Iris pigment epithelial cell (primary cell): ENCODE data around the gene THBS3.
"Not testable (repeated sequence)": the region's sequence is repeated elsewhere in the genome, so short reads cannot be mapped to it uniquely, and the experiment has no call there.

Source experiments
- DNase-seq: peaks from one replicate; pipeline ENCODE4 v3.0.0-alpha.2; 2011; ENCODE audit warnings: low read depth

THBS3 gene

DNA sequence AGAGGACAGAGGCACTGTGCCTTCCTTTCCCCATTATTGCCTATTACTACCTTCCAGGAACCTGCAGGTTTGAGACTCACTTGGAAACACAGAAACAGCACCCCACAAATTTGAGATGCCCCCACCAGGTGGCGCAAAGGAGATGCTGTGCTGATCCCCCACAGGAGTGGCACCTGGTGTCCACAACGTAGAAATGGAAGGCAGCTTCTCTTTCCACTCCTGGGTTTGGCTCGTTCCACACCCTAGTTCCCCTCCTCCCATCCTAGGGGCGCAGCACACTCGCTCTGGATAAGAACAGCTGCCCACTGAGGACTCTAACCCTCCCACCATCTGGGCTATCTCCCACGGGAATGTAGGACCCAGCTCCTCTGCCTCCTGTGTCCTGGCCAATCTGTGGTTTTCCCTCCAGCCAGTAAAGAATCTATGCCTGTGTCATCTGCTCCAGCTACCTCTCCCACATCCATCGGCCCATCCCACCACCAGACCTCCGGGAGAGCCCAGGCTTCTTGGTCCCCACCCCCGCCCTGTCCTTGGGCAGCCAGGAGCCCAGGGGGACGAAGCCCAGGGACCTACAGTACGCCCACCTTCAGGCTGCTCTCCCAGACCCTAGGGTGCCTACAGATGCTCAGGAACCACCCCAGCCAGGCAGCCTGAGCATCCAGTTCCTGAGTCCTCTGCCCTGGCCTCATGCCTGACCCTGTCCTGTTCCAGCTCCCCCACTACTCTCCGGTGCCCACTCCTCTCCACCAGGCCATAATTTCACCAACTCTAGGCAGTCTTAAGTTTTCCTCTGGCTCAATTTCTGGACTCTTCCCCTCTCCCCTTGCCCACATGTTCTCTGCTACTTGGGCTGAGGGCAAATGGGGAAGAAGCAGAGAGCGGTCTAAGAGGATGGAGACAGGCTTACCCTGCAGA lies 549 bp downstream of the THBS3 start:
- DNase-seq, result peak; percentile 81

DNA sequence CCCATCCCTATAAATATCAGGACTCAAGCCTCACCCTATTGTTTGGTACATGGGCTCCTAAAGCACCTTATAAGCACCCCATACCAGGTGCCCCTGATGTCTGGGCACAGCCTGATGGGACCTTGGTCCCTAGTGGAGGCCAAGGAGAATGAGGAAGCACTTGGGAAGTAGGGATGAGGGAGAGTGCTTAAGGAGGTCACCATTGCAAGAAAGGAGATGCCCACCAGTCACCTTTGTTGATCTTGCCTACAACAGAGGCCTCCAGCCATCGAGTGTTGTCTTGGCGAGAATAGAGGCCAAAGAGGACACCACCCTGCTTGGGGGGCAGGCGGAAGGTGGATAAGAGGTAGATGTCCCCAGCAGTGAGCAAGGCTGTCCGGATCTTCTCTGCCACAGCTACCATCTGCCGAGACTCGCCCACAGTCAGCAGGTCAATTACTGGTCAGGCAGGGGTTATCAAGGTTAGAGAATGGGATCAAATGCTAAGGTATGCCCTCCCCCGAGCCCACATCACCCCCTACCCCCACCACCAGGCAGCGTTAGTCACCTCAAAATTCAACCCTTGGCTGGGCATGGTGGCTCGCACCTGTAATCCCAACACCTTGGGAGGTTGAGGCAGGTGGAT lies 1.6 kb downstream of the THBS3 start:
- no peak for DNase-seq

GRCh38 chr1:155205035-155205434 lies 2.7 kb downstream of the THBS3 start:
- no peak for DNase-seq

GRCh38 chr1:155202731-155203515 lies 4.8 kb downstream of the THBS3 start:
- no peak for DNase-seq

GRCh38 chr1:155202198-155202597 lies 5.5 kb downstream of the THBS3 start:
- DNase-seq, result no peak

DNA sequence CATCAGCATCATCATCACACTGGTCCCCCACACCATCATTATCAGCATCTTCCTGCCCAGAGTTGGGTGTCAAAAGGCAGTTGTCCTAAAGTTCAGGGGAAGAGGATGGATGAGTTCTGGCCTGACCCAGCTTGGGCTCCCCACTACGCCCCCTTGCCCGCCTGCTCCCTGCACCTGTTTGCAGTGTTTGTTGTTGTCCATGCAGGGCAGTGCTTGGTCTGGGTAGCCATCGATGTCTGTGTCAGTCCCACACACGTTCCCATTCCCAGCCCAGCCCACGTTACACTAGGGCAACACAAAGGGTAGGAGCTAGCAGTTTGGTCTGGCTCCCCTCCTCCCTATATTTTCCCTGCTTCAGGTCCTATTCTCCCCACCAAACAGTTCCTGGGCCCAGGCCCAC lies 6.8 kb downstream of the THBS3 start:
- no peak for DNase-seq

DNA sequence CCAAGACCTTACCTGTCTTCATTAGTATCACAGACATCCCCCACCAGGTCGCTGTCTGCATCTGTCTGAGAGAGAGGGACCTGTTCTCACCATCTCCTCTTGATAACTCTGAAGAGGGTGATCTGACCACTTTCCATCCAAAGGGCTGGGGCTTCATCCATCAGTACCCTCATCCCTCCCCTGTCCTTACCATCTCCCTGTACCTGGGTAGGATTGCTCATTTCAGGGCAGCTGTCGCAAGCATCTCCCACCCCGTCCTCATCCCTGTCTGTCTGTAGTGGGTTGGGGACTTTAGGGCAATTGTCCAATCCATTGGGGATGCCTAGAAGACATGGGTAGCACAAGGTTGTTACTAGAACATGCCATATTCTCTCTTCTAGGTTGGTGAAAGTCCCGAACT lies 7.9 kb downstream of the THBS3 start:
- no peak for DNase-seq

GRCh38 chr1:155198547-155198906 lies 9.2 kb downstream of the THBS3 start:
- no peak for DNase-seq

DNA sequence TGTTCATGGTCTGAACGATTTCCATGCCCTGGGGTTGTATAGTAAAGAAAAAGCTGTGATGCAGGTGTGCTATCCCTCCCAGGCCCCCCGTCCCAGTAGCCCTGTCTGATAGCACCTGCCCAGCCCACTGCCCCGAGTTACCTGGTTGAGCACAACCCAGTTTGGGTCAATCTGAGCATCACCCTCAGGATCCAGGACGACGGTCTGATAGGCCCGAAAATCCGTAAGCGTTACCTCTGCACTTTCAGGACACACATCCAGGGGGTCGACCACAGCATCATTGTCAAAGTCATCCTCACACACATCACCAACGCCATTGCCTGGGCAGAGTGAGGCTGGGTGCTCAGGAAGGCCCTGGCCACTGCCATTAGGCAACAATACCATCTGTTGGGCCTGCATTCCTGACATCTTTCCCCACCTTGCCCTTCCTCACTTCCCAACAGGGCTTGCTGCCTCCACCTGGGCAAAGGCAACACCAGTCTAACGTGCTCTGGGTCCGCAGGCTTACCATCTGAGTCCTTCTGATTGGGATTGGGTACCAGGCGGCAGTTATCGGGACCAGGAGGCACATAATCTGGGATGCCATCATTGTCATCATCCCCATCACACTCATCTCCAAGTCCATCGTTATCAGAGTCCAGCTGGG lies 9.7 kb downstream of the THBS3 start:
- DNase-seq, result no peak

GRCh38 chr1:155196893-155197638 lies 10.6 kb downstream of the THBS3 start:
- no peak for DNase-seq

DNA sequence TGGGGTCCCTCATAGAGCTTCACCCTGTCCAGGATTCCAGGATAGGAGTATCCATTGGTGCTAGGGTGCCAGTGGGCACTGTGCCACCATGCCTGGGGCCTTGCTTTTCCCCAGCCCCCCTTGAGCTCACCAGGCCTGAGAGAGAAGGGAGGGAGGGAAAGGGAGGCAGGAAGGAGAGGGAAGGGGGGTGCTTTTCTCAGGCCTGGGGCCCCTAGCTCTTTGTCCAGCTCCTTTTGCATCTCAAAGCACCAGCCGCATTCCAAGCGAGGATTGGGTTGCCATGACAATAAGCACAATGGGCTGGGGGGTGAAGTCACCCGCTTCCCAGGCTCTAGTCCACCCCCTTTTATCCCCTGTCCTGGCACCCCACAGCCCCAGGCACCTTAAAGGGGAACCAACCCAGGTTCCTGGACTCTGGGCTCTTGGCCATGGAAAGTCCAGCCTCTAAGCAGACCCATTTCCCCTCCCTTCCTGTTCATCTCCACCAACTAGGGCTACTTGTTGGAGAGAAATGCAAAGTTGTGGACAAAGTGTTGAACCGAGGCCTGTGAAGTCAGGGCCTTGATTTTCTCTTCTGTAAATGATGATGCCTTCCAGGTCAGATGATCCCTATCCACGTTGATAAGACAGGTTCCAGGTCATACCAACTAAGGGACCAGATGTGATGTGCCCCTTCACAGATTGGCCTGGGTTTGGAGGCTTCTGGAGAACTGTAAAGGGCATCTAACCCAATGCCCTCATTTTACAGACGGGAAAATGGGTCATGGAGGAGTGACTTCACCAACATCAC lies 11.4 kb downstream of the THBS3 start:
- DNase-seq, result no peak

DNA sequence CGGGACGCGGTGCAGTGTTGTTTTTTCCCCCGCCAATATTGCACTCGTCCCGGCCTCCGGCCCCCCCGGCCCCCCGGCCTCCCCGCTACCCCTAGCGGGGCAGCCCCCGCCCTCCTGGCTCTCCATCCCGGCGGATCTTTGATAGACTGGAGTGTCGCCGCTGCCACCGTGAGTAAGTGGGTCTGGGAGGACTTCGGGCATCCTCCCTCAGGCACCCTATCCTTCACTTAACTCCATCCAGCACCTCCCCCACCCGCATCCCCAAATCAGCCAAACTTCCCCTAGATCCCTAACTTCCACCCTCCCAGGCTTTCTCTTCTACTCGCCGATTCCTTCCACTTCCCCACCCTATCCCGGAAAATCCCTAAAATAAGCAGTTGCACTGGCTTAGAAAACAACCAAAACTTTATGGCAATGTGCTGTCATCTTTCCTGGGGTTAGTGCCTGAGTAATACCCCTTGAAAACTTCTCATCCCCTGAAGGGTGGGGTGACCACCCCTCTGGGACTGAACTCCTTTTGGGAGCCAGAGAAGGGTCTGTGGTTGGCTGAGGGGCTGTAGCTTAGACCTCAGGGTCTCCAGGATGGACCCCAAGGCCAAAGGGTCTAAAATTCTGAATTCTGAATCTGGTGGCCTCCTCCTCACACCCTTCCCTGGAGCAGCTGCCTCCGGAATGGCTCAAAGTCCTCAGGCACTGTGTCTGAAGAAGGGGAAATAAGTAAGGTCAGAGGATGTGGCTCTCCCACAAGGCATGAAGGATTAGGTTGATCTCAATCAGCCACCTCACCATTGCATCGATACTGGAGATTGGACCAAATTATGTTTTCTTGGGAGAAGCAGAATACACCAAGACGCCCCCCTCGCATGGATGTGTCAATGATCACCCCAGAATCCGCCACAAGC lies 12.2 kb downstream of the THBS3 start:
- no peak for DNase-seq

- DNase-seq, result not testable (repeated sequence)
These were observed 13.8 kb downstream of the THBS3 start for GRCh38 chr1:155193991-155194240.

DNA sequence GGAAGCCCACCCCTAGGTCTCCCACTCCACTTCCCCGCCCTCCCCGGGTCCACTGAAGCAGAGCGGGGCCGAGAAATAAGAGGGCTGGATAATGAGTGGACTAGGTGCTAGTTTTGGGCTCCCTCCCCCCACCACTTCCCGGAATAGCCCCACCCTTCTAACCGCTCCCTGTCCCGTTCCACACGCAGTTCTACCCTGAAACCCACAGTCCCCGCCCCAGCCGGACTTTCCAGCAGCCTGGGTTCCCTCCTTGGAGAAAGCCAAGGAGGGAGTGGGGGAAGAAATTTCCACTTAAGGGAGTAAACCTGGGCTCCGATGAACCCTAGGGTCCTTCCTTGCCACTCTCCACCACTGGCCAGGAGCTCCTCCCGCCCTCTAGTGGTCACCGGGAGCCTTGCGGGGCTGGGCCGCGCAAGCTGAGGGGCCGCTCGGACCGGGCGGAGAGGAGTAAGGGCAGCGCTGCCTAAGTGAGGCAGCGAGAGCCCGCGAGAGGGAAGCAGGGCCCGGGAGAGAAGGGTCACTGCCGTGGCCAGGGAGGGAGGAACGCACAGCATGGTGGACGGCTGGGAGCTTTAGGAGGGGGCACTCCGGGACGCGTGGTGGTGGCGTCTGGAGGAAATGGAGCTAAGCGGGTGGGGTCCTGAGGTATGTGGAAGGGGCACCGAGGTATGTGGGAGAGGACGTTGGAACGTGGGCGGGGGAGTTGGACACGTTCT lies 14.3 kb downstream of the THBS3 start:
- peak; percentile 90 for DNase-seq

DNA sequence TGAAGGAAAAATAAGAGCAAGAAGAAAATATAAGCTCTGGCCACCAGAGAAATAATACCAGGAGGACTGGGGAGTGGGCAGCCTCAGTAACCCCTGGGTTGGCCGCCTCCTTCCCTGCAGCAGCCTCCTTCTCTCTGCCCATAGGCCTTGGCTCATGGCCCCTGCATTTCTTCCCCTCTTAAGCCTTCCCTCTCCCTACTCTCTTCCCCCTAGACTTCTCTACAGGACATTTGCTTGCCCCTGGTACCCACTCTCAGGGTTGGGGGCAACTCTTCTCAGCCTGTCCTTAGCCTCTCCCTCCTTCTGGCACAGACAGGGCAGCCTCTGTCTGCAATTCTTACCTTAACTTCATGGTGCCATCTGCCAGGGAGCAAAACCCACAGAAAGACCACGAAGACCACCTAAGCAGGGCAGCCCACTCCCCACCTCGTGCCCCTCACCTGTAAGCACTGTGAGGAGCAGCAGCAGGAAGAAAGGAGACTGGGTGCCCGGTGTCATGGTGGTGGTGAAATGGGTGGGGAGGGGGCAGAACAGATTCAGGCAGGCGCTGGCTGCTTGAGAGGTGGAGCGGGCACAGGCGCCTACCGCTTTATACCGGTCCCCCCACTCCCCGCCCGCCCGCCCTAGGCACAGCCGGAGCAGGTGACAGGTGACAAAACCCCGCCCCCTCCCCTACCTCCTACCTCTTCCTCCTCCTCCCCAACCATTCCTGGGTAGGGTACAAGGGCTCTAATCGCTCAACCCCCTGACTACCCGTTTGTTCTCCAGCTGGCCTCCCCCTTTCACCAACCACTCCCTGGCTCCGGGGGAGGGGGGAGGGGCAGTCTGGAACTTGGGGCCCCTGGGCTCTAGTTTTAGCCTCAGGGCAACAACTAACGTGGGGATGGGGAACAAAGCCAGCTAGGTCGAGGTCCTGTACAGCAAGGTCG lies 15.1 kb downstream of the THBS3 start:
- DNase-seq, result peak; percentile 12

DNA sequence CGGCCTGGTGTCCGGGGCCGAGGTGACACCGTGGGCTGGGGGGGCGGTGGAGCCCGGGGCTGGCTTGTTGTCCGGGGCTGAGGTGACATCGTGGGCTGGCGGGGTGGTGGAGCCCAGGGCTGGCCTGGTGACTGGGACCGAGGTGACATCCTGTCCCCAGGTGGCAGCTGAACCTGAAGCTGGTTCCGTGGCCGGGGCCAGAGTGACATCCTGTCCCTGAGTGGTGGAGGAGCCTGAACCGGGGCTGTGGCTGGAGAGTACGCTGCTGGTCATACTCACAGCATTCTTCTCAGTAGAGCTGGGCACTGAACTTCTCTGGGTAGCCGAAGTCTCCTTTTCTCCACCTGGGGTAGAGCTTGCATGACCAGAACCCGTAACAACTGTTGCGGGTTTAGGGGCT lies 15.8 kb downstream of the THBS3 start:
- DNase-seq, result no peak

GRCh38 chr1:155189926-155190325 lies 17.8 kb downstream of the THBS3 start:
- not testable (repeated sequence) for DNase-seq

- no peak for DNase-seq
These were observed 19.4 kb downstream of the THBS3 start for GRCh38 chr1:155188268-155188667.
